ENCODE data around the gene ZNRF4. TPM values are rescaled to one million over a fixed set of nuclear protein-coding genes. Genes with fewer than 3 reads are reported as not detected.
A peak's percentile ranks its signal among the peaks of the same experiment; 100 is the strongest.

The ZNRF4 gene
- total and polyA plus RNA-seq, 9 of the 15 experiments (the other 6 are each of a cell fraction or from before 2014, with no cell fraction given): not detected

DNA sequence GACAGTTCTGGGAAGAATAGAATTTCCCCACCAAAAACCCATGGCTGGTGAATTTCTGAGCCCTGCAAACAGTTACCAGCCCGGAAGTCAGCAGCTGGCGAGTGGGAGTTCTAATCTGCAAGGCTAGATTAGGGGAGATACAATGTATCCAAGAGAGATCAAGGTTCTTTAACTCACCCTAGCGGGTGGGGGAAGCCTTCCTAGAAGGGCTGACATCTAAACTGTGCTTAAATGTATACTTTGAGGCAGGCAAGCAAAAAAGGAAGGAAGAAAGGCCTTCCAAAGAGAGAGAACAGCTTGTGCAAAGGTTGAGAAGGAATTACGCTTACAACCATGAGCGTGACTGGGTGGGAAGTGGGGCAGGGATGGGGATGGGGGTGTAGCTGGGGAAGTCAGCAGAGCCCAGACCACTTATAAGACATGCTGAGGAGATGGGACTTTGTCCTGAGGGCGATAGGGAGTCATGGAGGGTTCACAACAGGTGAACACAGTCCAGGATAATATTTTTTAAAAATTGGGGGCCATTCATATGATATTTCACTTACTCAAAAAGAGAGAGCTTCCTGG is 20.8 kb upstream of the ZNRF4 start (continued):
- TF ChIP-seq SMARCC2 (IDR thresholded peaks at IDR 0.05; ENCODE audit: low read depth): no peak
- peak; percentile 38 for TF ChIP-seq ARHGAP35 (IDR thresholded peaks at IDR 0.05; ENCODE audit: partially characterized antibody)
- peak; percentile 74 for TF ChIP-seq SMAD1 (IDR thresholded peaks at IDR 0.05; ENCODE audit: low read depth, low read length, partially characterized antibody)
- TF ChIP-seq, protein P1, sequence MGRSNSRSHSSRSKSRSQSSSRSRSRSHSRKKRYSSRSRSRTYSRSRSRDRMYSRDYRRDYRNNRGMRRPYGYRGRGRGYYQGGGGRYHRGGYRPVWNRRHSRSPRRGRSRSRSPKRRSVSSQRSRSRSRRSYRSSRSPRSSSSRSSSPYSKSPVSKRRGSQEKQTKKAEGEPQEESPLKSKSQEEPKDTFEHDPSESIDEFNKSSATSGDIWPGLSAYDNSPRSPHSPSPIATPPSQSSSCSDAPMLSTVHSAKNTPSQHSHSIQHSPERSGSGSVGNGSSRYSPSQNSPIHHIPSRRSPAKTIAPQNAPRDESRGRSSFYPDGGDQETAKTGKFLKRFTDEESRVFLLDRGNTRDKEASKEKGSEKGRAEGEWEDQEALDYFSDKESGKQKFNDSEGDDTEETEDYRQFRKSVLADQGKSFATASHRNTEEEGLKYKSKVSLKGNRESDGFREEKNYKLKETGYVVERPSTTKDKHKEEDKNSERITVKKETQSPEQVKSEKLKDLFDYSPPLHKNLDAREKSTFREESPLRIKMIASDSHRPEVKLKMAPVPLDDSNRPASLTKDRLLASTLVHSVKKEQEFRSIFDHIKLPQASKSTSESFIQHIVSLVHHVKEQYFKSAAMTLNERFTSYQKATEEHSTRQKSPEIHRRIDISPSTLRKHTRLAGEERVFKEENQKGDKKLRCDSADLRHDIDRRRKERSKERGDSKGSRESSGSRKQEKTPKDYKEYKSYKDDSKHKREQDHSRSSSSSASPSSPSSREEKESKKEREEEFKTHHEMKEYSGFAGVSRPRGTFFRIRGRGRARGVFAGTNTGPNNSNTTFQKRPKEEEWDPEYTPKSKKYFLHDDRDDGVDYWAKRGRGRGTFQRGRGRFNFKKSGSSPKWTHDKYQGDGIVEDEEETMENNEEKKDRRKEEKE (IDR thresholded peaks at IDR 0.05; ENCODE audit: borderline replicate concordance in 1 of 2, control insufficient read depth in 1 of 2, low read depth in 2 of 2, low read length in 1 of 2): peak in 1 of 2 experiments; percentile 72; a peak in 1 of 4 replicates
- TF ChIP-seq, protein P2, sequence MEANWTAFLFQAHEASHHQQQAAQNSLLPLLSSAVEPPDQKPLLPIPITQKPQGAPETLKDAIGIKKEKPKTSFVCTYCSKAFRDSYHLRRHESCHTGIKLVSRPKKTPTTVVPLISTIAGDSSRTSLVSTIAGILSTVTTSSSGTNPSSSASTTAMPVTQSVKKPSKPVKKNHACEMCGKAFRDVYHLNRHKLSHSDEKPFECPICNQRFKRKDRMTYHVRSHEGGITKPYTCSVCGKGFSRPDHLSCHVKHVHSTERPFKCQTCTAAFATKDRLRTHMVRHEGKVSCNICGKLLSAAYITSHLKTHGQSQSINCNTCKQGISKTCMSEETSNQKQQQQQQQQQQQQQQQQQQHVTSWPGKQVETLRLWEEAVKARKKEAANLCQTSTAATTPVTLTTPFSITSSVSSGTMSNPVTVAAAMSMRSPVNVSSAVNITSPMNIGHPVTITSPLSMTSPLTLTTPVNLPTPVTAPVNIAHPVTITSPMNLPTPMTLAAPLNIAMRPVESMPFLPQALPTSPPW (CRISPR knock-in tag; IDR thresholded peaks at IDR 0.05): no peak
- TF ChIP-seq HDAC6 (IDR thresholded peaks at IDR 0.05; ENCODE audit: low read depth, low read length): no peak
- peak; percentile 68 for TF ChIP-seq ETV1 (tag; conservative IDR thresholded peaks at IDR 0.05; ENCODE audit: low read depth)
- TF ChIP-seq ZNF174 (CRISPR knock-in tag; IDR thresholded peaks at IDR 0.05): no peak
- TF ChIP-seq POLR2AphosphoS5 (IDR thresholded peaks at IDR 0.05; ENCODE audit: control insufficient read depth, insufficient read depth, low read depth, low read length): peak; percentile 94
- TF ChIP-seq DDX20 (tag; IDR thresholded peaks at IDR 0.05; ENCODE audit: low read depth): no peak
- TF ChIP-seq RUNX1 (IDR thresholded peaks at IDR 0.05; ENCODE audit: low read depth): 0 out of 2 replicates have a peak, but pooled peaks have one; percentile 15
- no peak for TF ChIP-seq SAFB (IDR thresholded peaks at IDR 0.05; ENCODE audit: borderline replicate concordance, low read depth, low read length)
- 0 out of 2 replicates have a peak, but pooled peaks have one; percentile 20 for TF ChIP-seq TRIM28 (IDR thresholded peaks at IDR 0.05)
- 0 out of 2 replicates have a peak, but pooled peaks have one; percentile 17 for TF ChIP-seq NFE2 (IDR thresholded peaks at IDR 0.05; ENCODE audit: low read depth)
- TF ChIP-seq JUND (IDR thresholded peaks at IDR 0.05; ENCODE audit: borderline replicate concordance, low read depth, low read length): peak; percentile 45; the same call in 1 of the 2 replicates
- no peak; the same call in 2 of the 3 replicates for TF ChIP-seq JUND (tag; IDR thresholded peaks at IDR 0.05; ENCODE audit: borderline replicate concordance, low read depth, low read length)
- TF ChIP-seq POLR2G (IDR thresholded peaks at IDR 0.05; ENCODE audit: low read depth, low read length): 0 out of 2 replicates have a peak, but pooled peaks have one; percentile 13
- TF ChIP-seq ZNF217 (CRISPR knock-in tag; IDR thresholded peaks at IDR 0.05): no peak
- peak; percentile 51 for TF ChIP-seq DACH1 (IDR thresholded peaks at IDR 0.05; ENCODE audit: partially characterized antibody)
- TF ChIP-seq, protein P3, sequence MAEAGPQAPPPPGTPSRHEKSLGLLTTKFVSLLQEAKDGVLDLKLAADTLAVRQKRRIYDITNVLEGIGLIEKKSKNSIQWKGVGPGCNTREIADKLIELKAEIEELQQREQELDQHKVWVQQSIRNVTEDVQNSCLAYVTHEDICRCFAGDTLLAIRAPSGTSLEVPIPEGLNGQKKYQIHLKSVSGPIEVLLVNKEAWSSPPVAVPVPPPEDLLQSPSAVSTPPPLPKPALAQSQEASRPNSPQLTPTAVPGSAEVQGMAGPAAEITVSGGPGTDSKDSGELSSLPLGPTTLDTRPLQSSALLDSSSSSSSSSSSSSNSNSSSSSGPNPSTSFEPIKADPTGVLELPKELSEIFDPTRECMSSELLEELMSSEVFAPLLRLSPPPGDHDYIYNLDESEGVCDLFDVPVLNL (CRISPR knock-in tag; IDR thresholded peaks at IDR 0.05; ENCODE audit: low read depth): no peak
- TF ChIP-seq ZNF3 (CRISPR knock-in tag; IDR thresholded peaks at IDR 0.05): no peak
- no peak for TF ChIP-seq HDAC3 (IDR thresholded peaks at IDR 0.05; ENCODE audit: borderline replicate concordance, partially characterized antibody)
- 0 out of 2 replicates have a peak, but pooled peaks have one; percentile 45 for TF ChIP-seq MTA1 (IDR thresholded peaks at IDR 0.05; ENCODE audit: borderline replicate concordance)
- peak; percentile 93 for TF ChIP-seq POLR2A (conservative IDR thresholded peaks at IDR 0.05)
- TF ChIP-seq KLF16 (IDR thresholded peaks at IDR 0.05): peak; percentile 79
